Measurements from ENCODE around the gene BCL6. TPM values are rescaled to one million over a fixed set of nuclear protein-coding genes. Genes with fewer than 3 reads are reported as not detected.

Gene BCL6
- polyA plus RNA-seq, 1 experiment = 12.8 TPM

DNA sequence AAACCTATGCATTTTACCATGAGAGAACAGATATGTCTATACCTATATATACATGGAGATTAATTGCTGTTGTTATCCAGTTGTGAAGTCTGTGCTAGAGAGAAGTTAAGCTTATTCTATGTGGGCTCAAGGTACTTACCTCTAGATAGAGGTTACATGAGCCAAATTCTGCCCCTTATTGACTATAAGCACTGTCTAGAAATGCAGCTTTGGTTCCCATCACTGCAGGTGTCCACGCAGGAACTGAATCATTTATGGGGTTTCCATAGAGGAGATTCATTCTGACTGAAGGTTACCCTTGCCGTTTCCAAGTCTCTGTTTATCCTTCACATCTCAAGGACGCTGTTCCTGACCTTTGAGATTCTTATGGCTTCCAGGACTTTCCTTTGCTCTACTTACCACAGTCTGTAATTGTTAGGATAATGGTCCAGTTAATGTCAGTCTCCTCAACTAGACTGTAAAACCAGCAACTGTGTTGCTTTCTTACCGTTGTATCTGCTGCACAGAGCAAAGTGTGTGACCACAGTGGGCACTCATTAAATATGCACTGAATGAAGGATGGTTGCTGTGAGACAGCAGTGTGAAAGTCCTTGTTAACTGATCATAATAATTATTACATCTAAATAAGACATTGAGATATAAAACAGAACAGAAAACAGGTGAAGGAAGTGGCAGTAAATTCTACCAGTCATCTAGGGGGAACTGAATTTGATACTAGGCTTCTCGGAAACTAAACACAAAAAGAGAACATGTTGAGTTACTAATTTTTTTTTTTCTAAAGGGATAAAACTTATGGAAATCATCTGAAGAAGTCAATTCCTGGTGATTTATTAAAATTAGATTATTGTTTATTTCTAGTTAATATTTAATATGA, 44.0 kb upstream of the BCL6 start:
- H3K9me3 ChIP-seq (ENCODE audit: control insufficient read depth, insufficient read depth, low read length) = no peaks in the 10 kb centered on the region
- no peak overlapping the region for H3K27ac ChIP-seq (ENCODE audit: low read depth, low read length)
- CTCF ChIA-PET = interaction anchor here (1.0 kb wide), 1 partner anchor 74 kb away, joined by 3 read pairs; no protein-coding TSS in a partner anchor
- peaks cover 6% of the 10 kb centered on the region for H3K27me3 ChIP-seq (ENCODE audit: control insufficient read depth, insufficient read depth, low read length)
- TF ChIP-seq, protein P1, sequence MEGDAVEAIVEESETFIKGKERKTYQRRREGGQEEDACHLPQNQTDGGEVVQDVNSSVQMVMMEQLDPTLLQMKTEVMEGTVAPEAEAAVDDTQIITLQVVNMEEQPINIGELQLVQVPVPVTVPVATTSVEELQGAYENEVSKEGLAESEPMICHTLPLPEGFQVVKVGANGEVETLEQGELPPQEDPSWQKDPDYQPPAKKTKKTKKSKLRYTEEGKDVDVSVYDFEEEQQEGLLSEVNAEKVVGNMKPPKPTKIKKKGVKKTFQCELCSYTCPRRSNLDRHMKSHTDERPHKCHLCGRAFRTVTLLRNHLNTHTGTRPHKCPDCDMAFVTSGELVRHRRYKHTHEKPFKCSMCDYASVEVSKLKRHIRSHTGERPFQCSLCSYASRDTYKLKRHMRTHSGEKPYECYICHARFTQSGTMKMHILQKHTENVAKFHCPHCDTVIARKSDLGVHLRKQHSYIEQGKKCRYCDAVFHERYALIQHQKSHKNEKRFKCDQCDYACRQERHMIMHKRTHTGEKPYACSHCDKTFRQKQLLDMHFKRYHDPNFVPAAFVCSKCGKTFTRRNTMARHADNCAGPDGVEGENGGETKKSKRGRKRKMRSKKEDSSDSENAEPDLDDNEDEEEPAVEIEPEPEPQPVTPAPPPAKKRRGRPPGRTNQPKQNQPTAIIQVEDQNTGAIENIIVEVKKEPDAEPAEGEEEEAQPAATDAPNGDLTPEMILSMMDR (IDR thresholded peaks at IDR 0.05; ENCODE audit: low read depth, low read length) = no peak
- POLR2A ChIA-PET = no interaction called here
- H3K4me3 ChIP-seq (ENCODE audit: low read depth, low read length) = no peak overlapping the region
- no peak for DNase-seq (ENCODE audit: low read depth, low spot score)

- H3K9me3 ChIP-seq (ENCODE audit: control insufficient read depth, insufficient read depth, low read length) = no peaks in the 10 kb centered on the region
- ChIA-PET POLR2A (interaction anchor here (1.1 kb wide), 1 partner anchor 38 kb away, joined by 4 read pairs; the partner anchor contains the start of gene BCL6), CTCF (no interaction called here)
- H3K27me3 ChIP-seq (ENCODE audit: control insufficient read depth, insufficient read depth, low read length) = no peaks in the 10 kb centered on the region
- H3K27ac ChIP-seq (ENCODE audit: low read depth, low read length) = no peak overlapping the region
- DNase-seq (ENCODE audit: low read depth, low spot score) = peak; percentile 84
- TF ChIP-seq, protein P1 (IDR thresholded peaks at IDR 0.05; ENCODE audit: low read depth, low read length) = no peak
- H3K4me3 ChIP-seq (ENCODE audit: low read depth, low read length) = no peak overlapping the region
Measured at GRCh38 chr3:187783098-187783497, 37.8 kb upstream of the BCL6 start.

DNA sequence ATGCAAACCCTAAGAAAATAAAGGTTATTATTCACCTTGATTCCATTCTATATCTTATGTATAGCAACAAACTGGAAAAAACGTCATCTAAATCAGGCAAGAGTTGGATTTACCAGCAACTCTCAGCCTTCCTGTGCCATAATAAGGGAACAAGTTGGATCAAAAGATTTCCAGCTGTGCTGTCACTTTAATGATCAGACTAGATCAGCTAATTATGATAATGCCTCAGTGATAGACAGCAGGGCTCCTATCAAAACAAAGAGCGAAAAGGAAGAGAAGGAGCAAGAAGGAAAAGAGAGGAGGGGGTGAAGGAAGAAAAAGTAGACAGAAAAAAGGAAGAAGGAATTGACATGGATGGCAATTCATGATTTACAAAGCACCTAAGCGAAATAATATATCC, 36.7 kb upstream of the BCL6 start:
- TF ChIP-seq, protein P1 (IDR thresholded peaks at IDR 0.05; ENCODE audit: low read depth, low read length) = no peak
- CTCF ChIA-PET = no interaction called here
- POLR2A ChIA-PET = no interaction called here
- no peak for DNase-seq (ENCODE audit: low read depth, low spot score)
- no peaks in the 10 kb centered on the region for H3K27me3 ChIP-seq (ENCODE audit: control insufficient read depth, insufficient read depth, low read length)
- H3K4me3 ChIP-seq (ENCODE audit: low read depth, low read length) = no peak overlapping the region
- no peaks in the 10 kb centered on the region for H3K9me3 ChIP-seq (ENCODE audit: control insufficient read depth, insufficient read depth, low read length)
- no peak overlapping the region for H3K27ac ChIP-seq (ENCODE audit: low read depth, low read length)

- TF ChIP-seq, protein P1 (IDR thresholded peaks at IDR 0.05; ENCODE audit: low read depth, low read length) = no peak
- Histone ChIP-seq H3K9me3 (ENCODE audit: control insufficient read depth, insufficient read depth, low read length) (no peaks in the 10 kb centered on the region), H3K27me3 (ENCODE audit: control insufficient read depth, insufficient read depth, low read length) (no peaks in the 10 kb centered on the region), H3K4me3 (ENCODE audit: low read depth, low read length) (no peak overlapping the region), H3K27ac (ENCODE audit: low read depth, low read length) (no peak overlapping the region)
- CTCF ChIA-PET = no interaction called here
- POLR2A ChIA-PET = no interaction called here
- DNase-seq (ENCODE audit: low read depth, low spot score) = no peak
Measured at GRCh38 chr3:187781001-187781400, 35.7 kb upstream of the BCL6 start.

GRCh38 chr3:187778726-187779125, 33.5 kb upstream of the BCL6 start:
- DNase-seq (ENCODE audit: low read depth, low spot score) = no peak
- Histone ChIP-seq H3K27me3 (ENCODE audit: control insufficient read depth, insufficient read depth, low read length) (no peaks in the 10 kb centered on the region), H3K9me3 (ENCODE audit: control insufficient read depth, insufficient read depth, low read length) (no peaks in the 10 kb centered on the region), H3K4me3 (ENCODE audit: low read depth, low read length) (no peak overlapping the region), H3K27ac (ENCODE audit: low read depth, low read length) (no peak overlapping the region)
- CTCF ChIA-PET = no interaction called here
- TF ChIP-seq, protein P1 (IDR thresholded peaks at IDR 0.05; ENCODE audit: low read depth, low read length) = no peak
- POLR2A ChIA-PET = no interaction called here

Data from AG04450 (cell line).